Loucy (cell line): ENCODE measurements around the gene ABHD12.

Experiments
- CTCF ChIP-seq: fragments of 200-600 bp; sonication (generic); conservative IDR thresholded peaks from 2 replicates; pipeline ENCODE4 v1.5.1; 2014; ENCODE audit warnings: mild to moderate bottlenecking, antibody characterized with exemption, low read length
- EZH2phosphoT487 ChIP-seq: fragments of 200-600 bp; IDR thresholded peaks from 2 replicates; pipeline ENCODE4 v1.6.1; 2018; ENCODE audit warnings: antibody characterized with exemption, mild to moderate bottlenecking, moderate library complexity, borderline replicate concordance

GRCh38 chr20:25310921-25311728, 79.5 kb downstream of the ABHD12 start:
- TF ChIP-seq CTCF (no peak), EZH2phosphoT487 (no peak)
